ENCODE data around the gene DDIAS. TPM values are rescaled to one million over a fixed set of nuclear protein-coding genes. Genes with fewer than 3 reads are reported as not detected.

DDIAS gene
- total RNA-seq, 4 donors from 2014 or later = 0.67 to 2.1 (median 1.1) TPM

DNA sequence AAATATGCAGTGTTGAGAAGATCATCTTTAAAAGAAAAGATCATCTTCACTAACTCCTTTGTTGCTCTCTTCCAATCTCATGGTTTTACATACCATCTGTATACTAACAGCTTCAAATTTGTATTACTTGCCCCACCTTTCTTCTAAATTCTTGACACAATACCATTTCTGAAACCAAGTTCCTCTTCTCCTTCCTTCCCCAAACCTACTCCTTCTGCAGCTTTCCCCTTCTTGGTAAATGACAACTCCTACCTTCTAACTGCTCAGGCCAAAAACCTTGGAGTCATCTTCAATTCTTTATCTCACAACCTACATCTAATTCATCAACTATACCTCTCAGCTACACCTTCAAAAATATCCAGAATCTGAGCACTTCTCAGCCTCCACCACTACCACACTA is 10.6 kb upstream of the DDIAS start:
- peaks cover 0 to 17% of the 10 kb centered on the region in 2 donors for H3K4me1 ChIP-seq
- no peak for ATAC-seq
- TF ChIP-seq, protein P1, sequence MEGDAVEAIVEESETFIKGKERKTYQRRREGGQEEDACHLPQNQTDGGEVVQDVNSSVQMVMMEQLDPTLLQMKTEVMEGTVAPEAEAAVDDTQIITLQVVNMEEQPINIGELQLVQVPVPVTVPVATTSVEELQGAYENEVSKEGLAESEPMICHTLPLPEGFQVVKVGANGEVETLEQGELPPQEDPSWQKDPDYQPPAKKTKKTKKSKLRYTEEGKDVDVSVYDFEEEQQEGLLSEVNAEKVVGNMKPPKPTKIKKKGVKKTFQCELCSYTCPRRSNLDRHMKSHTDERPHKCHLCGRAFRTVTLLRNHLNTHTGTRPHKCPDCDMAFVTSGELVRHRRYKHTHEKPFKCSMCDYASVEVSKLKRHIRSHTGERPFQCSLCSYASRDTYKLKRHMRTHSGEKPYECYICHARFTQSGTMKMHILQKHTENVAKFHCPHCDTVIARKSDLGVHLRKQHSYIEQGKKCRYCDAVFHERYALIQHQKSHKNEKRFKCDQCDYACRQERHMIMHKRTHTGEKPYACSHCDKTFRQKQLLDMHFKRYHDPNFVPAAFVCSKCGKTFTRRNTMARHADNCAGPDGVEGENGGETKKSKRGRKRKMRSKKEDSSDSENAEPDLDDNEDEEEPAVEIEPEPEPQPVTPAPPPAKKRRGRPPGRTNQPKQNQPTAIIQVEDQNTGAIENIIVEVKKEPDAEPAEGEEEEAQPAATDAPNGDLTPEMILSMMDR (IDR thresholded peaks at IDR 0.05 in 4 of 5, conservative IDR thresholded peaks at IDR 0.05 in 1 of 5) = no peak
- TF ChIP-seq POLR2A (IDR thresholded peaks at IDR 0.05) = no peak
- no peaks in the 10 kb centered on the region for H3K9me3 ChIP-seq
- intact Hi-C loops (cut with DNase I; ENCODE audit: low total_unique reads) = no loop called here
- in situ Hi-C loops (cut with MboI; ENCODE audit: low sequenced_read_pairs in 4 of 4) = no loop called here
- no peaks in the 10 kb centered on the region for H3K36me3 ChIP-seq
- no peak for DNase-seq
- no peak overlapping the region for H3K4me3 ChIP-seq
- H3K27ac ChIP-seq = no peak overlapping the region
- no peaks in the 10 kb centered on the region for H3K27me3 ChIP-seq

- no peak overlapping the region for H3K4me3 ChIP-seq
- TF ChIP-seq, protein P1 (IDR thresholded peaks at IDR 0.05 in 4 of 5, conservative IDR thresholded peaks at IDR 0.05 in 1 of 5) = no peak
- no peak for TF ChIP-seq POLR2A (IDR thresholded peaks at IDR 0.05)
- H3K36me3 ChIP-seq = no peaks in the 10 kb centered on the region
- ATAC-seq (no peak), DNase-seq (no peak)
- in situ Hi-C loops (cut with MboI; ENCODE audit: low sequenced_read_pairs in 4 of 4) (no loop called here), intact Hi-C loops (cut with DNase I; ENCODE audit: low total_unique reads) (no loop called here)
- H3K27ac ChIP-seq = no peak overlapping the region
- H3K27me3 ChIP-seq = no peaks in the 10 kb centered on the region
- H3K4me1 ChIP-seq = peaks cover 8 to 22% of the 10 kb centered on the region in 2 donors
- no peaks in the 10 kb centered on the region for H3K9me3 ChIP-seq
Measured at GRCh38 chr11:82892611-82893169, 8.8 kb upstream of the DDIAS start.

DNA sequence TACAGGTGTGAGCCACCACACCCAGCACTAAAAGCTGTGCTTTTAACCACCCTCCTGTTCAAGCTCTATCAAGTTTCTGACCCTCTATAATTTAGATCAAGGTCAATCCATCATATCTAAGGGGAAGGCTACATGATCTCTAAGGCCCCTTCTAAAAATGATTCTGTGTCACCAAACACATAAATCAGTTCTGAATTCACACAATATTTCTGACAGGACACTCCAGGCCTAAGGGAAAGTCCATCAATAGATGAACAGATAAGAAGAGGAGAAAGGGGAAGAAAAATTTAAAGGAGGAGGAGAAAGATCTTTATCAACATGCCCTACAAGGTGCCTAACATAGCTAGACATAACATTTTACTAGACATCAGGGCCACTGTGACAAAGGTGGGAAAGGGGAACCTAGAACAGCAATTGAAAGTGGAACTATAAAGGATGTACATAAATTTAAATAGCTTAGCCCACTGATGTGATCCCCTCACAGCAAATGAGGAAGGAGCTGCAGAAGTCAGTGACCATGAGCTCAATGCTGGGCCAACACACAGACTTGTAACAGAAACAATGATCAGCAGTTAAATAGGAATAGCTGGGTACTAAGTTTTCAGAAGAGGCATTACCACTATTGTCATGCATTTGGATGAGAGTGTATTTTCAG is 6.0 kb upstream of the DDIAS start:
- intact Hi-C loops (cut with DNase I; ENCODE audit: low total_unique reads) = no loop called here
- H3K27ac ChIP-seq = no peak overlapping the region
- ATAC-seq = no peak

DNA sequence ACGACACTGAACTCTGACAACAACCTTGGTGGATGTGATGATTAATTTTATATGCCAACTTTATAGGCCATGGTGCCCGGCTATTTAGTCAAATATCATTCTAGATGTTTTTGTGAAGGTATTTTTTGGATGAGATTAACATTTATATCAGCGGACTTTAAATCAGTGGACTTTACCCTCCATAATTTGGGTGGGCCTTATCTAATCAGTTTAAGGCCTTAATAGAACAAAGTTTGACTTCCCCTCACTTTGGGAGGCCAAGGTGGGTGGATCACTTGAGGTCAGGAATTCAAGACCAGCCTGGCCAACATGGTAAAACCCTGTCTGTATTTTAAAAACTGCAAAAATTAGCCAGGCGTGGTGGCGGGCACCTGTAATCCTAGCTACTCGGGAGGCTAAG is 5.4 kb upstream of the DDIAS start:
- Histone ChIP-seq H3K9me3 (no peaks in the 10 kb centered on the region), H3K36me3 (no peaks in the 10 kb centered on the region), H3K4me3 (no peak overlapping the region), H3K27me3 (no peaks in the 10 kb centered on the region), H3K27ac (no peak overlapping the region), H3K4me1 (peaks cover 28 to 30% of the 10 kb centered on the region in 2 donors)
- intact Hi-C loops (cut with DNase I; ENCODE audit: low total_unique reads) (no loop called here), in situ Hi-C loops (cut with MboI; ENCODE audit: low sequenced_read_pairs in 4 of 4) (no loop called here)
- DNase-seq (no peak), ATAC-seq (no peak)
- TF ChIP-seq, protein P1 (IDR thresholded peaks at IDR 0.05 in 4 of 5, conservative IDR thresholded peaks at IDR 0.05 in 1 of 5) = no peak
- TF ChIP-seq POLR2A (IDR thresholded peaks at IDR 0.05) = no peak

More for the DNA sequence above, 6.0 kb upstream of the DDIAS start:
- Histone ChIP-seq H3K36me3 (no peaks in the 10 kb centered on the region), H3K27me3 (no peaks in the 10 kb centered on the region), H3K9me3 (no peaks in the 10 kb centered on the region), H3K4me3 (no peak overlapping the region), H3K4me1 (peaks cover 28 to 34% of the 10 kb centered on the region in 2 donors)
- no peak for DNase-seq
- in situ Hi-C loops (cut with MboI; ENCODE audit: low sequenced_read_pairs in 4 of 4) = no loop called here
- no peak for TF ChIP-seq POLR2A (IDR thresholded peaks at IDR 0.05)
- TF ChIP-seq, protein P1 (IDR thresholded peaks at IDR 0.05 in 4 of 5, conservative IDR thresholded peaks at IDR 0.05 in 1 of 5) = no peak

All from gastrocnemius medialis (tissue), 4 donors.